Uterus (tissue), 4 donors: ENCODE measurements around the gene GPR183. TPM values are rescaled to one million over a fixed set of nuclear protein-coding genes. Genes with fewer than 3 reads are reported as not detected.

ENCODE experiments used
- DNase-seq, 2 donors: peaks; one replicate each; pipeline ENCODE4 v3.0.0-alpha.2; 2019 to 2020
- H3K27ac ChIP-seq, 2 donors: fragments of 200-600 bp; sonication (generic); 1 replicate in 1 of 2; 2 replicates in 1 of 2; pipeline ENCODE4 v1.5.1; 2016 to 2018
- H3K27me3 ChIP-seq, 2 donors: fragments of 200-600 bp; sonication (generic); one replicate each; pipeline ENCODE4 v1.5.1; 2018 to 2019; ENCODE audit warnings: control low read depth in 1 of 2
- H3K36me3 ChIP-seq, 2 donors: fragments of 200-600 bp; sonication (generic); one replicate each; pipeline ENCODE4 v1.5.1; 2019; ENCODE audit warnings: control low read depth in 1 of 2
- H3K4me1 ChIP-seq, 2 donors: fragments of 200-600 bp; sonication (generic); one replicate each; pipeline ENCODE4 v1.5.1; 2018 to 2019; ENCODE audit warnings: control low read depth in 1 of 2
- H3K4me3 ChIP-seq, 2 donors: fragments of 200-600 bp; sonication (generic); 1 replicate in 1 of 2; 2 replicates in 1 of 2; pipeline ENCODE4 v1.5.1; 2018 to 2019; ENCODE audit warnings: mild to moderate bottlenecking in 1 of 2
- H3K9me3 ChIP-seq, 2 donors: fragments of 200-600 bp; sonication (generic); one replicate each; pipeline ENCODE4 v1.5.1; 2019; ENCODE audit warnings: control low read depth in 1 of 2
- CTCF ChIP-seq, 4 experiments: fragments of 200-600 bp in 2 of 4; fragments of 450-650 bp in 2 of 4; sonication (generic) in 2 of 4; IDR thresholded peaks; one replicate each; pipeline ENCODE4 v1.5.1; 2016 to 2019; ENCODE audit warnings: antibody characterized with exemption in 4 of 4, mild to moderate bottlenecking in 2 of 4, moderate library complexity in 1 of 4
- POLR2A ChIP-seq, 2 donors: fragments of 450-650 bp; IDR thresholded peaks; one replicate each; pipeline ENCODE4 v1.6.1; 2016; ENCODE audit warnings: antibody characterized with exemption in 2 of 2, mild to moderate bottlenecking in 1 of 2, moderate library complexity in 1 of 2
- intact Hi-C: fragments of 100-400 bp; cut with DNase I; formaldehyde crosslinking; loops from one replicate; pipeline ENCODE4 v1.15.1; 2023; ENCODE audit warnings: low total_unique reads
- total RNA-seq, 4 donors: library from RNA; depleted of rRNA in 3 of 4; stranded (reverse); fragments of >200 nt in 3 of 4; gene quantifications; one replicate each; pipeline versions ENCODE4 v1.1.0 to v1.2.4, GENCODE V29; 2014 to 2023
- donor health status: DM: yes; HTN: yes; CAD: no.

The GPR183 gene
- total RNA-seq, 4 donors from 2014 or later, result 2.0 to 10.8 (median 3.8) TPM

- no peak overlapping the region for H3K4me3 ChIP-seq
- H3K9me3 ChIP-seq, result no peaks in the 10 kb centered on the region
- intact Hi-C loops, result no loop called here
- no peaks in the 10 kb centered on the region for H3K27me3 ChIP-seq
- DNase-seq, result no peak
- no peak for TF ChIP-seq CTCF (IDR thresholded peaks at IDR 0.05)
- TF ChIP-seq POLR2A (IDR thresholded peaks at IDR 0.05), result no peak
- no peaks in the 10 kb centered on the region for H3K36me3 ChIP-seq
- no peak overlapping the region for H3K27ac ChIP-seq
- no peaks in the 10 kb centered on the region for H3K4me1 ChIP-seq
Measured at GRCh38 chr13:99289674-99290337, 17.4 kb downstream of the GPR183 start.

- Histone ChIP-seq H3K4me3 (no peak overlapping the region), H3K4me1 (no peaks in the 10 kb centered on the region), H3K9me3 (no peaks in the 10 kb centered on the region), H3K36me3 (no peaks in the 10 kb centered on the region), H3K27ac (no peak overlapping the region), H3K27me3 (no peaks in the 10 kb centered on the region)
- TF ChIP-seq POLR2A (IDR thresholded peaks at IDR 0.05), result no peak
- TF ChIP-seq CTCF (IDR thresholded peaks at IDR 0.05), result no peak
- DNase-seq, result no peak
- intact Hi-C loops, result no loop called here
Measured at GRCh38 chr13:99289271-99289670, 17.9 kb downstream of the GPR183 start.

- no peak overlapping the region for H3K27ac ChIP-seq
- intact Hi-C loops, result no loop called here
Measured at GRCh38 chr13:99288089-99288488, 19.1 kb downstream of the GPR183 start.

GRCh38 chr13:99287551-99287950 is 19.6 kb downstream of the GPR183 start:
- no peaks in the 10 kb centered on the region for H3K36me3 ChIP-seq
- H3K4me3 ChIP-seq, result no peak overlapping the region
- H3K9me3 ChIP-seq, result no peaks in the 10 kb centered on the region
- no peak for DNase-seq
- no peak overlapping the region for H3K27ac ChIP-seq
- TF ChIP-seq POLR2A (IDR thresholded peaks at IDR 0.05) (no peak), CTCF (IDR thresholded peaks at IDR 0.05) (no peak)
- intact Hi-C loops, result no loop called here
- H3K4me1 ChIP-seq, result no peaks in the 10 kb centered on the region
- no peaks in the 10 kb centered on the region for H3K27me3 ChIP-seq

More at GRCh38 chr13:99288089-99288488, 19.1 kb downstream of the GPR183 start:
- Histone ChIP-seq H3K27me3 (no peaks in the 10 kb centered on the region), H3K36me3 (no peaks in the 10 kb centered on the region), H3K9me3 (no peaks in the 10 kb centered on the region), H3K4me3 (no peak overlapping the region), H3K4me1 (no peaks in the 10 kb centered on the region)
- no peak for DNase-seq
- TF ChIP-seq POLR2A (IDR thresholded peaks at IDR 0.05) (no peak), CTCF (IDR thresholded peaks at IDR 0.05) (no peak)

GRCh38 chr13:99285432-99286182 is 21.6 kb downstream of the GPR183 start:
- Histone ChIP-seq H3K36me3 (no peaks in the 10 kb centered on the region), H3K27ac (no peak overlapping the region), H3K4me1 (no peaks in the 10 kb centered on the region), H3K9me3 (no peaks in the 10 kb centered on the region), H3K27me3 (no peaks in the 10 kb centered on the region), H3K4me3 (no peak overlapping the region)
- TF ChIP-seq CTCF (IDR thresholded peaks at IDR 0.05) (no peak), POLR2A (IDR thresholded peaks at IDR 0.05) (no peak)
- peak; percentile 30 to 45 for DNase-seq
- intact Hi-C loops, result no loop called here
